ENCODE data around the gene GAS6.
A peak's percentile ranks its signal among the peaks of the same experiment; 100 is the strongest.

GAS6 gene

DNA sequence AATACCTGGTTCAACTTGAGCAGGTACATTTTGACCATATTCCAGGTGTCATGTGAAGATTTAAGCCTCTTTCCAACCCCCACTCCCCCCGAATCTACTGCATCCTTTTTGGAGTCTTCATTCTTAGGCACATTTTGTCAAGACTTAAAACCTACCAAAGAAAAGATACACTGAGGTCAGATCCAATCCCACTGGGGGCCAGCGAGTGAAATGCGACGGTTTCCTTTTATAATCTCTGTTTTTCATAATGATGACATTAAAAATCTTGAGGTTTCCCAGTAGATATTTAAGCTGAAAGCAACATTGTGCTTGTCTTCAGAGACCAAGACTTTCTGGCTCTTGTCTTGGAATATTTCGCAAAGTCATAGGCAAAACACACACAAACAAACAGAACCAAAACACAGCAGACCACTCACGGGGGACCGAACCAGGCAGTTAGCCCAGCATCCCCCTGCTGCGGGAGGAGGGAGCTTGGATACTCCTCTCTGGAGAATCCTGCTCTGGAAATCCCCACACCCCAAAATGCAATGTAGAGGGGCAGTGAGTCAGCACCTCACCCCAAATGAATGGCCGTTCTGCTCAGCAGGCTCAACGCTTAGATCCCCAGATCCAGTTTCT lies 506 bp upstream of the GAS6 start:
- no peak for DNase-seq

- peak; percentile 70 for DNase-seq
Measured at GRCh38 chr13:113862931-113863523, 849 bp downstream of the GAS6 start.

DNA sequence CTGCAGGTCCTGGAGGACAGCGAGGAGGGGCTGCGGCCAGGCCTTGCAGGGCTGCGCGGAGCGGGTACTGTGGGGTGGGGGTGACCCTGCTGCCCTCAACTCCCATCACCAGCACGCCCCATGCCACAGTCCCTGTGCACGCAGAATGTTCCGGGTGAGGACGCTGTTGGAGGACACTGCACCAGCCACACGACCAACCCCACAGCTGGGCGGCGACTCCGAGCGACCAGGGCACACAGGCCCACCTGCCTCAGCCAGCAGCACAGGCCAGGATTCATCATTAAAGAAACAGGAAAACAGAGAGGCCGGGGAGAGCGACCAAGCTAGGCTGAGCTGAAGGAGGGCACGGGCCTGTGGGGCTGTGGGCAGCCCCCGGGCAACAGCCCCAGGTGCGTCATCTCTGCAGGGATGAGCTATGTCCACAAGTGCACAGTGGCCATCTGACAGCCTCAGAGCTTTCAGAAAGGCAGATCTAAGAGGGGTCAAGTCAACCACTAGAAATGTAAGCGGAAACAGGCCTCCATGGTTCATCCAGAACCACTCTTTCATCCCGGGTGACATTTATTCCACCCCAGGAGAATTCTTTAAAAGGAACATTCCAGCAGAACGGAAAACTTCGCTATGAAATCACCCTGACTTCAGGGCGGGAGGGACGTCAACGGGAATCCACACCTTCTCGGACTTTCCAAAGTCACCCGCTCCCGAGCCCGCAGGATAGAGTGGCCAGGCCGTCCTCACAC lies 1.5 kb downstream of the GAS6 start:
- DNase-seq, result no peak

DNA sequence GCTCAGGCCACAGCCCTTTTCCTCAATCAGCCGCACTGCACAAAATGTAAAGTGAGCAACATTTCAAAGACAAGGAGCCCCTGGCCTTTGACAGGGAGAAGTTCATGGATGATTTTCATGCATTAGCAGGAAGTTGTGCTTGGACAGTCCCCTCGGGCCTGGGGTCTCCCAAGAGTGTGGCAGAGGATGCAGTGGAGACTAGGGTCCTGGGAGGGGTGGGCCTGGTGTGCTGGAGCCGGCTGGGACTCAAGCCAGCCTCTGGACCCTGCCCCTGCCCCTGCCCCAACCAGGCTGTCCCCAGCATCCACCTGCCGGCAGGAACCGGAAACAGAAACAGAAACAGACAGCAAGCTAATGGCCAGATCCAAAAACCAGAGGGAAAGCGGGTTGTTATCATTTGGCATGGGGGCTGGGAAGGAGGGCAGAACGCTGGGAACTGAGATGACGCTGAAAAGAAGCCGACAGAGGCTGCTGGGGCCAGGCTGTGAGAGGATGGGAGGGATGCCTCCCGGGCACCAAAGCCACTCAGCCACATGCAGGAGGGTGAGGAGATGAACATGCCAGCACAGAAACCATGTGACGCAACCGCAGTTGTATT lies 2.3 kb downstream of the GAS6 start:
- peak; percentile 38 for DNase-seq

GRCh38 chr13:113860665-113861432 lies 3.0 kb downstream of the GAS6 start:
- DNase-seq, result no peak

DNA sequence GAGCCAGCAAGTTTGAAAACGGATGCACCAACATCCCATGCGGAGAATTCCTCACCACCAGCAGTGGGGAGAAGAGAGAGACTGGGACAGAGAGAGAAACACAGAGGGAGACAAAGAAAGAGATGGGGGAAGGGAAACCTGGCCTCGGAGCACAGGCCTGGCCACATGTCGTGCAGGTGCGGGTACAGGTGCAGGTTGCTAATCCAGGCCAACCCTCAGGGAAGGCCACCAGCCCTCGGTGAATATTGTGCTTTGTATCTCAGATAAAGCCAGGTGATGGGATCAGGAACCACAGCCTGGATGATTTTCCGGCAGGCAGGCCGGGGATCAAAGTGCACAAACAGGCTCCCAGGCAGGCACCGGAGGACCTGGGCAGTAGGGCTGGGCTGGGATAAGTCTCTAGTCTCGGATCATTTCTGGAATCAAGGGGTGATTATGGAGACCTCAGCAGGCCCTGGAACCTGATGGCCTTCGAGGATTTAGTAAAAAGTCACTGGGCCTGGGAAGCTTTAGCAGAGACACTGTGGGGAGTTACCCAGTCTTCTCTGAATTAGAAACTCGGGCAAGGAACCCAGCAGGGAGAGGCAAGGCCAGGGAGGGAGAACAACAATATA lies 3.7 kb downstream of the GAS6 start:
- DNase-seq, result no peak

GRCh38 chr13:113859311-113860050 lies 4.4 kb downstream of the GAS6 start:
- no peak for DNase-seq

GRCh38 chr13:113857531-113858195 lies 6.2 kb downstream of the GAS6 start:
- DNase-seq, result no peak

- DNase-seq, result no peak
Measured at GRCh38 chr13:113856716-113857065, 7.2 kb downstream of the GAS6 start.

DNA sequence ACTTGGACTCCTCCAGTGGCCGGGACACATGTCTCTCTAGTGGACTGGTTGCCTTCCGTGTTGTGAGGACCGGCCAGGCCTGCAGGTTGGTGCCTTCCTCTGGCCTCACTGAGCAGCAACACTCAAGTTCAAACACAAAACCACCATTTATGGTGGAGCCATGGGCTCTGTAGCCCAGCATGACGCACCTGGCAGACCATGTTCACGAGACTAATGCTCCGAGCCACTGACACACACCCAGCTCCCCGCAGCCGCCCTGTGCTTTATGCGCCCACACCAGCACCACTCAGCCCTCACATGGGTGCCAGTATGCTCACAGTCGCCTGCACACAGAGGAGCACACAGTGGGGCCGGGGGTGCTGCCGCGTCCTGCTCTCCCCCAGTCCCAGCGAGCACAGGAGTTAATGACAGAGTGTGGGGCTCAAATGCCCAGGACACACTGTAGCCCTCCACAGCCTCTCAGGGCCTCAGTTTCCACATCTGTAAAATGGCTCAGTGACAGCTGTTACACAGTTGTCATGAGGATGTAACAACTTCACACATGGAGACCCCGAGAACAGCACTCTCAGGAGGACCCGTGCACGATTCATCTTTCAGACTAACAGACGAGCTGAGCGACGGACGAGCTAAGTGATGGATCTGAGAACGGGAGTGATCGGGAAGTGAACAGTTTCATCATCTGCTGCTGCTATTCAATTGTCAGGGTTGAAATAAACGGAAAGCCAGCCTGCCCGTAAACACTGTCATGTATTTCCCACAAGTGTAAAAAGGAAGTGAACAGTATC lies 7.8 kb downstream of the GAS6 start:
- DNase-seq, result no peak

DNA sequence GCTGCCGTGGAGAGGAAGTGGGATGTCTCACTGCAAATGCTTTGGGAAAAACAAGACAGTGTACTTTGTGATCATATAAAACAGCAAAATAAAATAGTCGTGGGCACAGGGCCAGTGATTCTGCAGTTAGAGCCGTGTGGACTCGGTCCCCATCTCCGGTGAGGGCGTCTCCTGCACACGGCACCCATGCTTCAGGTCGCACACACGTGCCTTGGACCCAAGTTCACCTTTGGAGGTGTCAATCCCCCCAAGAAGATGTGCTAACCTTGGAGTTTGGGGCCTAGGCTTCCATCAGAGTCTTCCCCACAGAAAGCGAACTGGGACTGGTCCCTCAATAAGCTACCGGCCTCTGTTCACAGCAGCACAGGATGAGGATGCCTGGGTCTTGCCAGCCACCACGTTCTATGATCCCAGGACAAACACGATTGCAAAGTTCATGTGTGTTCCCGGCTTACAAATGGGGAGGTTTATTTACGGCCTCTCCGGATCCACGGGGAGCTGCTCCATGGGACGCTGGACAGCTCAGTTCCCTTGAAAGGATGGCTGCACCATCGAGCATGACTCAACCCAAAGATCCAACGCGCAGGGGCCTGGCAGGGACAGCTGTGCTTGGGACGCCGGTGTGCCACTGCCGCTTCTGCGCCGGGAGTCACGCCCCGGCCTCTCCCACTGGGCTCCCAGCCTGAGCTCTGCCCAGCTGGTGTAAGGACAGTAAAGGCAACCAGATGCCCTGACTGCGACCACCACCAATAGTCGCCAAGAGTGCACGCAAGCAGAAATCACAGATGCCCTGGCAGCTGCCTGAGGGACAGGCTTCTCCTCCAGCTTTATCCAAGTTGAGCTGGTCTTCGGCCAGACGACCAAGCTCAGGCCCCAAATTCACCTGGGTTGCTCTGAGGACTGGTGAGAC lies 8.6 kb downstream of the GAS6 start:
- no peak for DNase-seq

DNA sequence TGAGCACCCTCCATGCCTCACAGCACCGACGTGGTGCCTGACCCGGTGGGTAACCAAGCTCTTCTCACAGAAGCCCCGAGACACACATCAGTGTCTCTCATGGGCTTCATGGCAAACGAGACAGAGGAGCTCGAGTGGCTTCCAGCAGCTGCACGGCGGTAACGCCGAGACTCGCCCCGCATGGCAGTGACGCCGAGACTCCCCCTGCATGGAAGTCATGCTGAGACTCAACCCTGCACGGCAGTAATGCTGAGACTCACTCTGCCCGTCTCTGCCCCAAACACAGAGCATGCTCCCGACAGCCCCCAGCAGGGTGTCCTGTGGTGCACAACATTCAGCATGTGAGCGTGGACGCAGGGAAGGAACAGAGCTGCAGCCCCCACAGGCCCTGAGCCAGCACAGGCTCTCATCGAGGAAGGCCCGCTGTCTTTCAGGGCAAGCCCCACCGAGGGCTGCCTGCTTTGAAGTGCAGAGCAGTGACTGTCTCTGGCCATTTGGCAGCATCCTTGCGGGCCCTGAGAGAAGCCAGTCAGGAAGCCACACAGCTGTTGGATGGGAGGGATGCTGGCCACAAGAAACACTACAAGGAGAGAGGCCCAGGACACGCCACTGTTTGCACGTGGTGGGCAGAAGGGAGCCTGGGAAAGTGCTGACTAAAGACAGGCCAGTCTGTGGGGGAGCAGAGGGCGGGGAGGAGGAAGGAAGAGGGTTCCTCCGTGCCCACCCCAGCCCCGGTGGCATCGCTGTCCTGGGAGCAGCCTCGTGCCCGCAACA lies 9.5 kb downstream of the GAS6 start:
- peak; percentile 65 for DNase-seq

- peak; percentile 34 for DNase-seq
Measured at GRCh38 chr13:113853518-113854237, 10.2 kb downstream of the GAS6 start.

DNA sequence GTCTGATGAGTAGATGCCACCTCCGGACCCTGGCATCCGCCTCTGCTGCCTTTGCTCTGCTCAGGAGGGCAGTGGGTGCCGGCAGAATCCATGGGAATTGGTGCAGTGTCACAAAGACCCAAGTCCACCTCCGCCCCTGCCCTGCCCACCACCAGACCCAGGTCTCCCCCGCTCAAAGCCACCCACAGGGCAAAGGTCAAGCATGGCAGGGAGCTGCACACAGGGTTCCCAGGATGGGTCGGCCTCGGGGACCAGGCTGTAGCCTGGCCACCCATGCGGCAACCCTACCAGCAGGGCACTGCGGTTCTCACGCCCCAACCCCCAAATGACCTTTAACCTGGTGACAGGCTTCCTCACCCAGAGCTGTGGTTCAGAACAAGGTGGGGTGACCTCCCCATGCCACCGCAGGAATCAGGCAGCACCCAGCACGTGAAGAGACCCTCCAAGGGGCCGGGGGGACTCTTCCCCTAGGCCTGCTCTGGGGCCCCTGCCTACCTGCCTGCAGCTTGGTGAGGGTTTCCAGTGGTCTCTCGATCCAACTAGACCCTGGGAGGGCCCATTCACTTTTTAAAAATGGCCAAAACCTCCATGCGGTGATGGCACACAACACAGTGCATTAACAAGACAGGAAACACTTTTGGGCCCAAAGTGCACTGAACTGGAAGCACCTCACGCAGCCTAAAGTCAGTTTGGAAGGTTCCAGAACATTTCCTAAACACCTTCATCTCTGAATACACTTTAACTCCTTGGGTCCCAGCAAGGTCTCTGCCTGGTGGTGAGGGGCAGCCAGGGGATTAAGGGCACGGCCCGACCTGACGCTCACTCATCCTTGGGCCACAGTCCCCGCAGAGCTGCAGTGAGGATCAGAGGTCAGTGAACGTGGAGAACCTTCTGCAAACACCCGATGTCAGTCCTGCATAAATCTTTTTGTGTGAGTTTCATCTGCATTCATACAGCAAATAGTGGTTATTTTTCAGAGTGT lies 11.0 kb downstream of the GAS6 start:
- no peak for DNase-seq

GRCh38 chr13:113851826-113852535 lies 11.9 kb downstream of the GAS6 start:
- DNase-seq, result no peak

GRCh38 chr13:113851480-113851803 lies 12.4 kb downstream of the GAS6 start:
- no peak for DNase-seq

Measured in retina (tissue), 1 donor.